Forelimb muscle (tissue), 1 donor: ENCODE results near the gene PLD6. TPM values are rescaled to one million over a fixed set of nuclear protein-coding genes. Genes with fewer than 3 reads are reported as not detected.
"Not testable (repeated sequence)": the region's sequence is repeated elsewhere in the genome, so short reads cannot be mapped to it uniquely, and the experiment has no call there.

ENCODE experiments used
- DNase-seq: peaks from one replicate; pipeline ENCODE4 v3.0.0-alpha.2; 2013; ENCODE audit warnings: low read depth
- polyA plus RNA-seq: library from polyadenylated mRNA; unstranded; fragments of 120-200 nt; gene quantifications from one replicate; pipeline ENCODE4 v1.2.1, GENCODE V29; 2013; ENCODE audit not compliant: insufficient read length

PLD6 gene
- polyA plus RNA-seq, 1 donor = 3.7 TPM

DNA sequence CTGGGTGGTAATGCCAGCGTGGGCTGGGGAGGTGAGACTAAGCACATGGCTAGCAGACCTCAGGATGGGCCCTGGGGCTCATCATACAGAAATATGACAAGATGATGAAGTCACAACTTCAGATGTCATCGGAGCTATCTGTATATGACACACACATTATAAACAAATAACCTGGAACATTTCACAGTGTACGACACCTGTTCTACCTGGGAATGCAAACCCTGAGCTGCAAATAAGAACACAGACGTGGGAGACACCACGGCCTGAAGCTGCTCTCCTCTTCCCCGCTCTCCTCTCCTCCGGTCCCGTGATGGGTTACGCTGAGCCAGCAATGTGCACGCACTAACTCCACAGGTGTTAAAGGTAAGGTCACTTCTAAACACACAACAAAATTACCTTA is 4.9 kb downstream of the PLD6 start:
- DNase-seq = no peak

DNA sequence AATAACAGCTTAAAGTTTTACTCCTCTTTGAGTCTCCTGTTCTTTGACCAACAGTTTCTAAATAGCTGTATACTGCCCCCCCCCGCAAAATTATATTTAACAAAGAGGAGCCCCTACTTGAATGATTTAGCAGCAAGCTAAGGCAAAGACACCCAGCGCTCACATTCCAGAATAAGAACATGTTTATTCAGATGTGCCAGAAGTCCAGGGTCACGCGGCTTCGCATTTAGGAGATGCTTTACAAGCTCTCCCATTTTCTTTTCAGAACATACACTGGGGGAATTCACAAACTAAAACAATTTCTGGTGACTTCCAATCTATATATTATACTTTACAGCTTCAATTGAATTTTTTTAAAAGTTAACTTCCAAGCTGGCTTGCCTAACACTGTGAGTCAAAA is 5.3 kb downstream of the PLD6 start:
- DNase-seq = no peak

DNA sequence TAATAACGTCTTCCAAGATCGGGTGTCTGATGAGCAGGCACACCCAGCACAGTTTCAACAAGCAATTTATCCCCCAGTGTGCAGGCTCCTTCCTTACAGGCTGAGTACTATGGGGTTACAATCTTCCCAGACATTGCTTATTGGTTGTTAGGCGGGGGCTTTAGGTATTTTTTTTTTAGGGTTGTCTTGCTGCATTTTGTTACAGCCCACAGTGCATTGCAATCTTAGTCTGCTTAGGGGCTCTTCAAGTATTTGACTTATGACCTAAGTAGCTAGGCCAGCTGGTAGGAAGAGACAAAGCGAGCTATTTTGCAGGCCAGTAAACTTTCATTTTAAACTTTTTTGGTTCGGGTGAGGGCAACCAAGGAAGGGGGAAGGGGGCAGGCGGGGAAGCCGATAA is 5.8 kb downstream of the PLD6 start:
- no peak for DNase-seq

DNA sequence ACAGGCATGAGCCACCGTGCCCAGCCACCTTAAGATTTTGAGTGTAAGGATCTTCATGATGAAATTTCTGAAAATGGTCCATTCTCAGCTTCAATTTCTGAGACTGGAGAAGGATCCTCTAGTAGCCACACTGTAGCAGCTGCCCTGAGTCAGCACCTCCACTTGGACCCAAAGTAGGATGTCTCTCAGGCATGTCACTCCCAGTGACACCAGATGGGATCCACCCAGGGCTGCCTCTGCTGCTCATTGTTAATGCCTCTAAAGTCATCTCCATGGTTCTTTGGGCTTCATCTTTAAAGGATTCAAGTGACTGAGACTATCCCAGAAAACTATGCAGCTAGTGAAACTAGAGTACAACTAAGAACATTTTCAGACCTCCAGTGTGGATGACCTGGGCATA is 7.9 kb downstream of the PLD6 start:
- DNase-seq = no peak

DNA sequence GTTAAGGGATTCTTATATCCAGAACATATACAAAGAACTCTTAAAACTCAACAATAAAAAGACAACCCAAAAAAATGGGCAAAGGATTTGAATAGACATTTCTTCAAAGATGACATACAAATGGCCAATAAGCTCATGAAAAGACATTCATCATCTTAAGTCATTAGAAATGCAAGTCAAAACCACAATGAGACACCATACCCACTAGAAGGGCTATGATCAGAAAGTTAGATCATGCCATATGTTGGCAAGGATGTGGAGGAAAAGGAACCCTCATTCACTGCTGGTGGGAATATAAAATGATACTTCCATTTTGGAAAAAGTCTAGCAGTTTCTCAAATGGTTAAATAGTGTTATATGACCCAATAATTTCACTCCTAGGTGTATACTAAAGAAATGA is 9.4 kb downstream of the PLD6 start:
- no peak for DNase-seq

DNA sequence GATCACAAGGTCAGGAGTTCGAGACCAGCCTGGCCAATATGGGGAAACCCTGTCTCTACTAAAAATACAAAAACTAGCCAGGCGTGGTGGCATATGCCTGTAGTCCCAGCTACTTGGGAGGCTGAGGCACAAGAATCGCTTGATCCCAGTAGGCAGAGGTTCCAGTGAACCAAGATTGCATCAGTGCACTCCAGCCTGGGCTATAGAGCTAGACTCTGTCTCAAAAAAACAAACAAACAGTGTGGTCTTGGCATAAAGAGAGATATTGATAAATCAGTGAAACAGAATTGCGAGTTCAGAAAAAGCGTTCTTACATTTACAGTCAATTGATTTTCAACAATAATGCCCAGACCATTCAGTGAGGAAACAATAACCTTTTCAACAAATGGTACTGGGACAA is 10.7 kb downstream of the PLD6 start:
- DNase-seq = not testable (repeated sequence)

DNA sequence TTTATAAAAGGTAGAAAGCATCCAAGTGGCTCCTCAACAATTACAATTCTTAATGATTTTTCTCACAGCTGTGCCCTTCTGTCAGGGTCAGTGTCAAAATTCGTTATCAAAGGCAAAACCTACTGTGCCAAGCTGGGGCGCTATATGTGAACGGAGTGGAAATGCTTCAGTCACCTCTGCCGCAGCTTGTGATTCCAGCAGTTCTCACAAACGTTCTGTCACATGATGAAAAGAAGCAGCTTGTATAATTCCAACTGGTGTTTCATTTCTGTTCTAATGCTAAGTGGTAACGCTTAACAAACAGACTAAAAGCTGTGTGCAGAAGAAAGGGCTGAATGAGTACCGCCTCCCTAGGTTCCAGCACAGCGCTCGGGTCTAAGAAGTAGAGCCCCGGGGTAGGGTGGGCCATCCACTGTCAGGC is 14.2 kb downstream of the PLD6 start:
- DNase-seq = no peak

DNA sequence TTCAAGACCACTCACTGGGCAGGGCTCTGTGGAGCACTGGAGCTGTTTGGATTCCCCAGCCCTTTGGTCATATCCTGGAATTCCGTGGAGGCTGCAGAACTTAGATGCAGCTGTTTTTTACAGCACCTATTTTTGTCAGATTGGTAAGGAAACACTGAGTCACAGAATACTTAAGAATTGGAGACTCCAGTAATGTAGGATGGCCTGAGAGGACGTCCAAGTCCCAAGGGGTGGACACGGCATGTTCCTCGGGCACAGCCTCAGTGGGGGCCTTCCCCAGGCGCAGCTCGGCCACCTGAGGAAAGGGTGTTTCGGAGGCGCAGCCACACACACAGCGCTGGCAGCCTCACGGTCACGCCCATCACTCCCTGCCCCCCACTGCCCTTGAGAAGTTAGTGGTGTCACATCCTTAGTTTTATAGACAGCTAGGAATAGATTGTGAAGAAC is 14.8 kb downstream of the PLD6 start:
- no peak for DNase-seq

DNA sequence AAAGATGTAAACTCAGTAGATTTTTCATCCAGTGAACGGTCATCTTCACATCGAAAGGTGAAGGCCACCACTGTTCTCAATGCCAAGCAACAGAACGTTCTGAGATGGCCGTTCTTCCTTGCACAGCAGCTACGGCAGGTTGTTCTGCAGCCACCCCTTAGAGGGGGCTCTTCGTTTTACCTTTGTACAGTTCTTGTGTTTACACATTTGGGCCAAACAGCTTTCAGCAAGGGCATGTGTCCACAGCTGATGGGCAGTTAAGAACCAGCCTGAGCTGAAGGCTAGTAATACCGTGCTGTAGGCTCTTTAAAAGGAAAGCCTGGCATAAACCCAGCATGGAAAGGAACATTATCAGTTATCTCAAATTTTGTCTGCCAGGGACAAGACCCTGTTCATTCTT is 15.9 kb downstream of the PLD6 start:
- DNase-seq = no peak

DNA sequence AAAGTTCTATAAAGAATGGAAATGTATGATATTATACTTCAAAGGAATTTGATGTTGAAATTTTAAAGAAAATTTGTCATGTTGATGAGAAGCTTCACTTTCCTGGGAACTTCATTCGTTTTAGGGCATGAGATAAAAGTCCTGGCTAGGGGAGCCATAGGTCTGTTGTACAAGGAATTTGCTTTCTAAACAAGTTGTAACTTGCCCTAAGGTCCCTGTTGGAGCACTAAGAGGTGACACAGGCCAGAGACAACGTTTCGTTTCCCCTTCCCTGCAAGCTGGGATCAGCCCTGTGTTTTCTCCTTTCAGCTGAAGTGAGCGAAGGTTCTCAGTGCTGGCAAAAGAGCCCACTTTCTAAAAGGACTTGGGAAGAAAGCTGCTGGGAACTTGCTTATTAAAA is 16.6 kb downstream of the PLD6 start:
- DNase-seq = no peak

DNA sequence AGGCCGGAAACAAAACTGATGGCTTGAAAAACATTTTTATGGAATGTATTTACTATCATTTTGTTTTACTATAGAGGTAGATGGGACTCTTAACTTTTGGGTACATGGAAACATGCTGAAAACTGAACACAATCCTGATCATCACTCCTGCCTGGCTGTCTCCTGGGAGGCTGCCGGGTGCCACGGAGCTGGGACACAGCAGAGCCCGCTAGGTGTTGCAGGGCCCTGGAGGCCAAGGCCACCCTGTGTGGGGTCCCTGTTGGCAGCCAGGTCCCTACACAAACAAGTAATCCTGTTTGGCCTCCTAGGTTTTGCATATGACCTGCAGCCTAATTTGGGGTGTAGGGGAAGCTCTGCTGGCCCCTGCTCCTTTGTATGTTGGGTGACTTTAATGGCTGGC is 17.5 kb downstream of the PLD6 start:
- DNase-seq = no peak

DNA sequence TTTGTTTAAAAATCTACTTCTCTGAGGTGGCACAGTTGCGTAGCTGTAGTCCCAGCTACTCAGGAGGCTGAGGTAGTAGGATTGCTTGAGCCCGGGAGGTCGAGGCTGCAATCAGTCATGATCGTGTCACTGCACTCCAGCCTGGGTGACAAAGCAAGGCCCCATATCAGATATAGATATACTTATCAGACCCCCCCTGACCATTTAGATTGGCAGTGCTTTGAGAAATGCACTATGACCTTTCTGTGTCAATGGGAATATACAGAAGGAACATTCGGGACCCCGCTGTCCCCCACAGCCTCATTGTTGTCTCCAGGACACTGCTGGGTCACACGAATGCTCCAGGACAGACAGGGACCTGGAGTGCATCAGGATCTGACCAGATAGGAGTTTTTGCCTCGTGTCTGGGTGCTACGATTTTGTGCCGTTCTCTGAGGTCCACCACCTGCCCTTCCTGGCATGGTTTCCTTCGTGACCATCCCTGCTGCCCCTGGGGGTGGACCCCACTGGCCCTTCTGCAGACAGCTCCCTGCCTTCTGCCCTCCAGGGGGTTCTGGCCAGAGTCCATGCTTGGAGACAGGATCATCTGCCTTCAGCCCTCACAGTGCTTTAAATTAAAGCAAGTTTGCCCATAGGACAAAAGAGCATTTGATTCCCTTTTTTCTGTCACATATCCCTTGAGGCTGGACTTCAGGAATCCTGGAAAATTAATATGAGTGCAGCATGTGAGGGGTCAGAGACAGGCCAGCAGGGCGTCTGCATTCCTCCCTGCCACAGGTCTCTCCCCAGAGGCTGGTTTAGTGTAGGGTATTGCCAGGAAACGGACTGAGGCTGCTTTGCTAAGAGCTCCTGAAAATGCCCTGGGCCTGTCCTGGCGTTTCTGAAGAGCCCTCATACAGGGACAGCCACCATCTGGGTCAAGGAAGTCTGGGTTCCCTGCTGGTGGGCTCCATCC is 19.3 kb downstream of the PLD6 start:
- DNase-seq = no peak

DNA sequence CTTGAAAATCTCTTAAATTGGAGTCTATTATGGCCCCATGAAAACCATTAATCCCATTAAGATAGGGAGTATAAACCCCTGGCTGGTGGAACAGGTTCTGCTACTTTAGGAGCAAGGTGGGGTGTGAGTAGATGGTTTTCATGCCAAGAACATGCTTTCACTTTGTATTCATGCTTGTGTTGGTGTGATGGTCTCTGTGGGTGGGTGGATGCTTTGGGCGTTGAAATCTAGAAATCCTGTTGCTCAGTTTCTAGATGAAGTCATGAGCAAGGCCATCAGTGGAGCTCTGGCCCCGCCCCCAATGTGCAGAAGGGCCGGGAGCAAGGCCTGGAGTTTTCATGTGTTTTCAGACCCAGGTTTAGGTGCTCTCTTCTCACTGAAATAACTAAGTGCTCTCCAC is 20.1 kb downstream of the PLD6 start:
- no peak for DNase-seq

DNA sequence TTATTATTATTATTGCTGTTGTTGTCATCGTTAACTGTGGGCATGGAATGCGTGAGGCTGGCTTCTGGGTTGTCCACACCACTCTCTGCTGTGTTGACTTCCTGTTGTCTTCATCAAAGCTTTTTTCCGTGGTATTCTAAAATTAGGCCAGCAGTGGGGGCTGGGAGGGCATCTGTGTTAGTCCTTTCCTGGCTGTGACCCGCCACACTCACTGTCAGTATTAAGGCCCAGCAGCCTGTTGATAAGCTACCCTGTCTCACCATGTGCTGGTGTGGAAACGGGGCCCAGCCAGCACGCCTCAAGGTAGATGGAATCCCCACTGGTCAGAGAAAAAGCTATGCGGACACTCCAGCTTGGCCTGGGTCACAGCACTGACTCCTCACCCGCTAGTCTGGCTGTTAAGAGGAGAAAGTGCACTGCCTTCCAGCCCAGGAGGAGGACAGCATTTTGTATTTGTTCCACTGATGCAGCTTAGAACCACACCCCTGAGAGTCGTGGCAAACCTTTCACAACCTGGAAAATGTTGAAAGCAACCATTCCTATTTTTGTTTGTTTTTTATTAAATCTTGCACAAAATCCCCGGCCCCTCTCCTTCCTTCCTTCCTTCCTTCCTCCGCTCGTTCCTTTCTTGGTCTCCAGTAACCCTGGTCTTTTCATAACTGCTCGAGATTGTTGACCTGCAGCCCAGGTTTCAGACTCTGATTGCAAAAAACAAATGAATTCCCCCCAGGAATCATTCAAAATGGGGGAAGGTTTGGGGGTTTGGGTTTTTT is 21.0 kb downstream of the PLD6 start:
- DNase-seq = not testable (repeated sequence)

DNA sequence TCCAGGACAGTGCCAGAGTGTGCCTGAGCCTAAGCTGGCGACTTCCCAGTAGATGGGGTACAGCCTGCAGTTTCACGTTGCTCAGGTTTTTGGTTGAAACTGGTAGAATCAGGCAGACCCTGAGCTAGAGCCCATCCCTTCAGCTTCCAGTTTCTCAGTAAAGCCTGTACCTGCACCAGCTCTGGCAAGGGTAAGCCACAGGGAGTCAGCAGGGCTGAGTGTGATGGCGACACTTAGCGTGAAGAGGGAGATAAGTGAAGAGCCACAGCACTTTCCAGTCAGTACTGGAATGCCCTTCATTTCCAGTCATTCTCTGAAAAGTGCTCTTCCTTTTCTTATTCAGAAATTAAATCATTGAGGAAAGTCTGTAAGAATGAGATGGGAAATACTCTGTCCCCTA is 22.4 kb downstream of the PLD6 start:
- no peak for DNase-seq

DNA sequence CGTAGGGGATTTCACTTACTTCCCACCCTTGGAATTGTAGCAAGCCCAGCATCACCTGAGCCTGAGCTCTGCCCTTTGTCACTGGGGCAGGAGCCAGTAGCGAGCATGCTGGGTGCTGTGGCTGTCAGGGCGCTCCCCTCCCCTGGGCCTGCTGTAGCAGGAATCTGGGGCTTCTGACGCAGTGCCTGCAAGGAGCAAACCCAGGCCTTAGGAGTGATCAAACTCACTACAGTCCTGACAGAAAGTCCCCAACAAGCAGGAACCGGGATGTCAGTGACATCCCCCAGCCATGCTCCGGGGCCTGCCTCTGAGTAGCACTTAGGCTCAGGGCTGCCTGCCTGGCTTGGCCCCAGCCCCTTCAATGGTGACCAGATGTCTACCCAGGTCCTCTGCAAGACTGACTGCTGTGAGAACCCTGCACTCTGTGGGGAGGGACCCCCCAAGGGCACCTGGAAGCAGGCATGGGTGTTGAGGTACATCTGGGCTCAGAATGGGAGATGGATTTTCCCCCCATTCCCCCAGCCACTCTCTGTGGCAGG is 23.5 kb downstream of the PLD6 start:
- no peak for DNase-seq

DNA sequence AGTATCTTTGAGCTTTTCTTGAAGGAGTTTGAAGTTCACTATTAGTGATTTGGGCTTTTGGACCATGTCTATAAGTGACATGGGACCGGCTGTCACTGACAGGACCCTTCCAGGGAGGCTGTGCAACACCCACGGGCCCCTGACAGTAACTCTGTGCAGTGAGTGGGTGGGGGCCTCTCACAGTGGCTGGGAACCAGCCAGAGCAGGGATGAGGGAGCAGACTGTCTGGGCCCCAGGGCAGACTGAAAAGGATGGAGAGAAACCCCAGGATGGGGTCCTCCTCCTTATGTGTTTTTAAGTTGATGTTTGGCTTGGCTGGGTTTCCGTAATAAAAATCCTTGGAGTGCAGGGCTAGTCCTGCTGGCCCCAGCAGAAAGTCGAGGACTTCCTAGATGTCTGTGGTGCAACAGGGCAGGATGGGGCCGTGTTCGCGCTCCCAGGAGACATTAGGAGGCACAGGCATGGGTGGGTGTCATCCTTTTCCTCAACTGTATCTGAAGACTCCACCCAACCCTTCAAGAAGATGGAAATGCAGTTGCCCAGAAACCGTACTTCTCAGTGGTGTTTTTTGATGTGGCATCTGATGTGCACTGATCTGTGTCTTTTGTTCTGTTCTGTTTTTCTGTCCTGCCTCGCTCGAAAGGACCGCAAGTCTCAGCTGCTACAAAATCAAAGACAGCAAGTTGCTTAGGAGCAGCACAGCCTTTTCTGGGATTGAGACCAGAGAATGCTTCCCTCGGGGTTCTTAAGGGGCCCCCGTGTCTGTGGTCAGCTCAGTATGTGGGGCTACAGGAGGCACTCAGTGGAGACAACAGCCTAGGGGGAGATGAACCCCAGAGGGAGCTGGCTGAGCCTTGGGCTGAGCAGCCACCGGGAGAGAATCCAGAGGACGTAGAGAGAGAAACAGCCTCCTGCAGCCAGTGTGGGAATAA is 24.2 kb downstream of the PLD6 start:
- DNase-seq = no peak

DNA sequence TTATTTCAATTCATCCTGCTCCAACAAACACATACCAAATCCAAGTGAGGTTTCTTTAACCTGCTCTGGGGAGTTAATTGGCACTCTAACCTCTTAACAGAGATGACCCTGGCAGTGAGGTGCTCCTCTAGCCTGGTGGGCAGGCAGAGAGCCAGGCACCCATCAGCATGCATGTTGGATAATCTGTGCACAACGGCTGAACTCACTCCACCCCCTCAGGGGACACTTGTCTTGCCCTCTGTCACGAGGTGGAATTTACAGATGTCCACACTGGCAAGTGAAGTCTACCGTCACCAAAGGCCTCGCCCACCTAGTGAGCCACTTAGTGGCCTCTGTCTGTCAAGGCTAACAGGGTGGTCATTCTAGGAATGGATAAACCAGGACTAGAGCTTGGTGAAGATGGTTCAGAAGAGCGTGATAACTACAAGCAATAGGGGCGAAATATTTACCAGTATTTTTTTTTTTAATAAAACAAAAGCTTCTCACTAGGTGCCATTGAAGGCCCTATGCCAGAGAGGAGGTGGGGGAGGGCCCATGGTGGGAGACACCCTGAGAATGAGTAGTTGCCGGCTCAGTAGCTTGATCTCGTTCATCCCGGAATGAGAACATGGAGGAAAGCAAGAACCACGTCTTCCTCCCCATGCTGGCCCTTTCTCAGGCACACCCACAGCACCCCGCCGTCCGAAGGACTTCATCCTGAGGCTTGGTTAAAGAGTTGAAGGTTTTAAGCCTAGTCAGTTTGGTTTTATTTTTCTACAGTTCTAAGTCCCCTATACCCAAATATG is 25.2 kb downstream of the PLD6 start:
- DNase-seq = no peak

DNA sequence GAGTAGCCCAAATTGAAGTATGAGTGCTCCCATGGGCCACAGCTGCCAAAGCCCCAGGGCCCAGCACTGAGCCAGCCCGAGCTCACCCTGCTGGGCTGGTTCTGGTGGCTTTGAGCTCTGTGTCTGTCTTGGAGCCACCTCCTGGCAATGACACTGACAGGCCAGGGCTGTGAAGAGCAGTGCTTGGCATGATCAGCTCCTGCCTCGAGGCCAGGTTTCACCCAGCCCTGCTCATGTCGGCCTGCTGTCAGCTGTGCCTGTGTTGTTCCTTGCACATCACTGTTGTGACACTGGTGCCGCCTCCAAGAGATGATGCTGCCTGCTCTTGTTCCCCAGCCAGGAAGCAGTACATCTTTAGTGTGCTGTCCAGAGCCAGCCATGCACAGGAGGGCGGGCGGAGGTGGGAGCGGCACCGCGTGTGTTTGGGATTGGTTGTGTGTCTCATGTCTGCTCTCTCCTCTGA is 26.0 kb downstream of the PLD6 start:
- DNase-seq = no peak

DNA sequence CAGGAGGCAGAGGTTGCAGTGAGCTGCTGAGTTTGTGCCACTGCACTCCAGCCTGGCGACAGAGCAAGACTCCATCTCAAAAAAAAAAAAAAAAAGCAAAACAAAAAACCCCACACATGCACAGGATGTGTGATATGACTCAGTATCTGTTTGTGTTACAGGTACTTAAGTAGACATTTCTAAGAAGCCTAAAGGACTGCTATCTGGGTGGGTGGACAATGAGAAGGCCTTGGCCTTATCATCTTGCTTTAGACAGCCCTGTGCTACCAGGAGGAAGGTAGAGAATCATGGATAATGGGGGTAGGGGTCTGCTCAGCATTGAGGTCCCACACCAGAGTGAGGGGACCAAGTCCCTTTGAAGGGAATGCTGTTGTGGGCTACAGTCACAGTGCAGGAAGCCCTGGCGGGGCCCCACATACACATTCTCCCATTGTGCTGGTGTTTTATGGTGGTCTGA is 26.7 kb downstream of the PLD6 start:
- no peak for DNase-seq
